RWPE2 (cell line): ENCODE results near the gene IARS2.

Experiments
- ATAC-seq: fragments of 200-7000 bp; cut with Tn5 transposase; 3 replicates; pipeline ENCODE4 v1.9.1; 2021; ENCODE audit warnings: low read depth
- DNase-seq: peaks from one replicate; pipeline ENCODE4 v3.0.0-alpha.2; 2020; ENCODE audit warnings: low spot score
- H3K27ac ChIP-seq: fragments of 450-650 bp; 2 replicates; pipeline ENCODE4 v1.5.1; 2017; ENCODE audit warnings: mild to moderate bottlenecking; ENCODE audit not compliant: poor library complexity, severe bottlenecking
- H3K27me3 ChIP-seq: fragments of 250-450 bp; sonication (Bioruptor Pico); 2 replicates; pipeline ENCODE4 v1.5.1; 2021; ENCODE audit warnings: mild to moderate bottlenecking, moderate library complexity; ENCODE audit not compliant: insufficient read depth, poor library complexity, severe bottlenecking
- H3K36me3 ChIP-seq: fragments of 250-450 bp; sonication (Bioruptor Pico); 2 replicates; pipeline ENCODE4 v1.5.1; 2020; ENCODE audit warnings: low read depth, mild to moderate bottlenecking, moderate library complexity
- H3K4me1 ChIP-seq: fragments of 250-450 bp; sonication (Bioruptor Pico); 2 replicates; pipeline ENCODE4 v1.5.1; 2021; ENCODE audit warnings: mild to moderate bottlenecking, moderate library complexity; ENCODE audit not compliant: insufficient read depth, poor library complexity, severe bottlenecking
- H3K4me3 ChIP-seq: fragments of 250-450 bp; sonication (Bioruptor Pico); 2 replicates; pipeline ENCODE4 v1.5.1; 2021; ENCODE audit warnings: mild to moderate bottlenecking, moderate library complexity; ENCODE audit not compliant: severe bottlenecking
- H3K9me3 ChIP-seq: fragments of 250-450 bp; sonication (Bioruptor Pico); 2 replicates; pipeline ENCODE4 v1.5.1; 2021; ENCODE audit warnings: mild to moderate bottlenecking, moderate library complexity; ENCODE audit not compliant: severe bottlenecking
- CTCF ChIP-seq: fragments of 450-650 bp; IDR thresholded peaks from one replicate; pipeline ENCODE4 v1.5.1; 2017; ENCODE audit warnings: mild to moderate bottlenecking, moderate library complexity; ENCODE audit not compliant: poor library complexity, severe bottlenecking

IARS2 gene

GRCh38 chr1:220127076-220127475 is 33.1 kb downstream of the IARS2 start:
- Histone ChIP-seq H3K27me3 (no peaks in the 10 kb centered on the region), H3K27ac (no peak overlapping the region), H3K4me1 (no peaks in the 10 kb centered on the region), H3K4me3 (no peak overlapping the region), H3K36me3 (peaks cover 6% of the 10 kb centered on the region), H3K9me3 (no peaks in the 10 kb centered on the region)
- no peak for ATAC-seq
- TF ChIP-seq CTCF, result no peak
- no peak for DNase-seq

GRCh38 chr1:220129479-220130210 is 35.7 kb downstream of the IARS2 start:
- Histone ChIP-seq H3K36me3 (peaks cover 6% of the 10 kb centered on the region), H3K4me3 (no peak overlapping the region), H3K27me3 (no peaks in the 10 kb centered on the region), H3K27ac (no peak overlapping the region), H3K9me3 (no peaks in the 10 kb centered on the region), H3K4me1 (no peaks in the 10 kb centered on the region)
- TF ChIP-seq CTCF, result no peak
- ATAC-seq (no peak), DNase-seq (no peak)

GRCh38 chr1:220135755-220136154 is 41.8 kb downstream of the IARS2 start:
- Histone ChIP-seq H3K4me1 (no peaks in the 10 kb centered on the region), H3K36me3 (peaks cover 12% of the 10 kb centered on the region), H3K4me3 (no peak overlapping the region), H3K9me3 (no peaks in the 10 kb centered on the region), H3K27ac (no peak overlapping the region), H3K27me3 (no peaks in the 10 kb centered on the region)
- no peak for DNase-seq
- ATAC-seq, result no peak
- no peak for TF ChIP-seq CTCF

GRCh38 chr1:220137019-220137786 is 43.3 kb downstream of the IARS2 start:
- TF ChIP-seq CTCF, result no peak
- no peaks in the 10 kb centered on the region for H3K27me3 ChIP-seq
- DNase-seq (no peak), ATAC-seq (no peak)
- H3K4me3 ChIP-seq, result no peak overlapping the region
- H3K4me1 ChIP-seq, result no peaks in the 10 kb centered on the region
- H3K36me3 ChIP-seq, result peaks cover 12% of the 10 kb centered on the region
- no peak overlapping the region for H3K27ac ChIP-seq
- no peaks in the 10 kb centered on the region for H3K9me3 ChIP-seq

GRCh38 chr1:220139966-220140365 is 46.0 kb downstream of the IARS2 start:
- H3K36me3 ChIP-seq, result peaks cover 12% of the 10 kb centered on the region

More at GRCh38 chr1:220139966-220140365, 46.0 kb downstream of the IARS2 start:
- no peak overlapping the region for H3K27ac ChIP-seq
- DNase-seq (no peak), ATAC-seq (no peak)
- H3K27me3 ChIP-seq, result no peaks in the 10 kb centered on the region
- H3K9me3 ChIP-seq, result no peaks in the 10 kb centered on the region
- no peak overlapping the region for H3K4me3 ChIP-seq
- no peak for TF ChIP-seq CTCF
- H3K4me1 ChIP-seq, result no peaks in the 10 kb centered on the region
